HG02852 (cell line): ENCODE measurements around the gene ZNF316.

Experiments
- ATAC-seq: cut with Tn5 transposase; IDR thresholded peaks from one replicate; pipeline ENCODE4 v1.9.1; 2021; ENCODE audit warnings: mild to moderate bottlenecking, moderate library complexity; ENCODE audit not compliant: unreplicated experiment

The ZNF316 gene

DNA sequence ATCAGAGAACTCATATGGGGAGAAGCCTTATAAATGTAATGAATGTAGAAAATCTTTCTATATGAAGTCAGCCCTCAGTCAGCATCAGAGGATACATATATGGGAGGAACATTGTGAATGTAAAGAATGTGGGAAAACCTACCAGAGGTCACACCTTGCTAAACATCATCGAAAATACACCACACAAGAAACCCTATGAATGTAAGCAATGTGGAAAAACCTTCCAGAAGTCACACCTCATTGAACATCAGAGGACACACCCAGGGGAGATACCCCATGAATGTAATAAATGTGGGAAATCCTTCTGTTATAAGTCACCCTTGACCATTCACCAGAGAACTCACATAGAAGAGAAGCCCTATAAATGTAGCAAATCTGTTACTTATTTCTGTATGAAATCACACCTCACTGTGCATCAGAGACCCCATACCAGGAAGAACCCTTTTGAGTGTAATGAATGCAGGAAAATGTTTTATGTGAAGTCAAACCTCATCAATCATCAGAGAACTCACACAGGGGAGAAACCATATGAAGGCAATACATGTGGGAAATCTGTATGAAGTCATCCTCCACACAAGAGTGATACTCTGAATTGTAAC, 38.8 kb downstream of the ZNF316 start:
- ATAC-seq, result no peak

DNA sequence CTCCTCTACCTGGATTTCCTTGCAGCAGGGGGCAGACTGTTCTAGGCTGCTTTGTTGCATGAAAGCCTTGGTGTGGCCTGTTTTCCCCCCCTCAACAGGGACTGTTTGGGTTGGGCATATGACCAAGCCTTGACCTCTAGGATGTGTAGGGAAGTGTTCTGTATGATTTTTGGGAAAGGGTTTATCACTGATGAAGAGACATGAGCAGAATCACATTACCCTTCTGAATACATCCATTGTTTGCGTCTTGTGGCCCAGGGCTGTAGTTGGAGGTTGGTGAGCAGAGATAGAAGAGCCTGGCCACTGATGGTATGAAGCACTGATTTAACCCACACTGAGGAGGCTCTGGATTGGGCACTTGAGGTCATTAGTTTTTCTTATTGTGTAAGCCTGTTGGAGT, 43.0 kb downstream of the ZNF316 start:
- no peak for ATAC-seq

DNA sequence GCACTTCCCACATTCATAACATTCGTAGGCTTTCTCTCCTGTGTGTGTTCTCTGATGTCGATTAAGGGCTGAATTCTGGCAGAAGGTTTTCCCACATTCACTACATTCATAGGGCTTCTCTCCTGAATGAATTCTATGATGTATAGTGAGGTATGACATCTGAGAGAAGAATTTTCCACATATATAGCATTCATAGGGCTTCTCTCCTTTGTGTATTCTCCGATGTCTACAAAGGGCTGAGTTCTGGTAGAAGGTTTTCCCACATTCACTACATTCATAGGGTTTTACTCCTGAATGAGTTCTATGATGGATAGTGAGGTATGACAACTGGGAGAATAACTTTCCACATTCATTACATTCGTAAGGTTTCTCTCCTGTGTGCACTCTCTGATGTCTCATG, 54.0 kb downstream of the ZNF316 start:
- no peak for ATAC-seq

DNA sequence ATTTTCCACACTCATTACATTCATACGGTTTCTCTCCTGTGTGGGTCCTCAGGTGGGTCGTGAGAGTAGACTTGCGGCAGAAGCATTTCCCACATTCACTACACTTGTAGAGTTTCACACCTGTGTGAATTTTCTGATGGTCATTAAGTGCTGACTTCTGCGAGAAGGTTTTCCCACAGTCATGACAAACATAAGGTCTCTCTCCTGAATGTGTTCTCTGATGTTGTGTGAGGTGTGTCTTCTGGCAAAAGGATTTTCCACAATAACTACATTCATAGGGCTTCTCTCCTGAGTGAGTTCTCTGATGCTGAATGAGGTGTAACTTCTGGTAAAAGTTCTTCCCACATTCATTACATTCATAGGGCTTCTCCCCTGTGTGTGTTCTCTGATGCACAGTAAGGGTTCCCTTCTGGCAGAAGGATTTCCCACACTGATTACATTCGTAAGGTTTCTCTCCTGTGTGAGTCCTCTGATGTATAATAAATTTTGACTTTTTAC, 54.5 kb downstream of the ZNF316 start:
- ATAC-seq, result no peak

DNA sequence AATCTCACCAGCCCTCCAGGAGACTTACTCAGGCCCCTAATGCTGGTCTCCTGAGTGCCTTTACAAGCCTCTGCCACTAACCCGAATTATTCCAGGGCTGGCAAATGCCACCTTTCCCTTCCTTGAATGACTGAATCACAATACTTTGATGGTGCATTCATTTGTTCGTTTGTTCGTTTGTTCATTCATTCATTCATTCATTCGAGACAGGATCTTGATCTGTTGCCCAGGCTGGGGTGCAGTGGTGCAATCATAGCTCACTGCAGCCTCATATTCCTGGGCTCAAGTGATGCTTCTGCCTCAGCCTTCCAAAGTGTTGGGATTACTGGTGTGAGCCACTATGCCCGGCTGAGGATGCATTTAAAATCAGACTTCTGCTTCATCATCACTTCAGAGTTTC, 63.7 kb downstream of the ZNF316 start:
- ATAC-seq, result no peak

DNA sequence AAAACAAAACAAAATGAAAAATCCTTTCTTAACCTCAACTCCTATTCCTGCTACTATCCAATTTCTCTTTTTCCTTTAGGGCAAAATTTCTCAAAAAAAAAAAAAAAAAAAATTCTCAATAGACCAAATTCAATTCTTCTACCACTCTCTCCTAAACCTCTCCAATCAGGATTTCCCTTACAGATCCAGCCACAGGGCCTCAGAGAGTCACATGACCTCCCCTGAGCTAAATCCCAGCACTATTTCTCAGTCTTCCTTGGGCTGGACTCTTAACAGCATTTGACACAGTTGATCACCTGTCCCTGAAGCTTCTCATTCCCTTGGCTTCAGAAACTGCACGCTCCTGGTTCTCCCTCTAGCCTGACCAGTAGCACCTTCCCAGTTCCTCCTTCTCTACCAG, 64.7 kb downstream of the ZNF316 start:
- no peak for ATAC-seq
